Osteoblast (primary cell): ENCODE measurements around the gene YTHDF1. TPM values are rescaled to one million over a fixed set of nuclear protein-coding genes. Genes with fewer than 3 reads are reported as not detected.

Experiments used
- DNase-seq: peaks from one replicate; pipeline ENCODE4 v3.0.0; 2011; ENCODE audit warnings: low spot score, mixed read lengths; ENCODE audit not compliant: insufficient read length; ENCODE audit errors: missing footprints
- H2AFZ ChIP-seq: 2 replicates; pipeline ENCODE4 v1.6.0; 2011; ENCODE audit warnings: mild to moderate bottlenecking, low read length
- H3K27ac ChIP-seq: 2 replicates; pipeline ENCODE4 v1.5.1; 2011; ENCODE audit warnings: mild to moderate bottlenecking, low read depth, low read length, moderate library complexity
- H3K27me3 ChIP-seq: 2 replicates; pipeline ENCODE4 v1.6.0; 2012; ENCODE audit warnings: mild to moderate bottlenecking, control low read depth, inconsistent platforms, low read length, moderate library complexity; ENCODE audit not compliant: insufficient read depth
- H3K36me3 ChIP-seq: 2 replicates; pipeline ENCODE4 v1.5.1; 2011; ENCODE audit warnings: mild to moderate bottlenecking, low read length, control low read depth, moderate library complexity; ENCODE audit not compliant: insufficient read depth
- H3K4me1 ChIP-seq: 2 replicates; pipeline ENCODE4 v1.5.1; 2011; ENCODE audit warnings: mild to moderate bottlenecking, low read length, control low read depth, moderate library complexity; ENCODE audit not compliant: insufficient read depth
- H3K4me2 ChIP-seq: 2 replicates; pipeline ENCODE4 v1.6.0; 2011; ENCODE audit warnings: mild to moderate bottlenecking, low read length; ENCODE audit not compliant: insufficient read depth
- H3K4me3 ChIP-seq: fragments of 200-600 bp; sonication (generic); 3 replicates; pipeline ENCODE4 v1.5.1; 2012; ENCODE audit warnings: mild to moderate bottlenecking, low read length, inconsistent platforms; ENCODE audit not compliant: insufficient read depth
- H3K79me2 ChIP-seq: 2 replicates; pipeline ENCODE4 v1.6.0; 2012; ENCODE audit warnings: mild to moderate bottlenecking, low read length, control low read depth, inconsistent platforms; ENCODE audit not compliant: insufficient read depth
- H3K9me3 ChIP-seq: 2 replicates; pipeline ENCODE4 v1.5.1; 2011; ENCODE audit warnings: low read depth, low read length, control low read depth
- H4K20me1 ChIP-seq: 2 replicates; pipeline ENCODE4 v1.6.0; 2012; ENCODE audit warnings: mild to moderate bottlenecking, low read length, control low read depth; ENCODE audit not compliant: insufficient read depth
- total RNA-seq: library from RNA; depleted of rRNA; stranded (reverse); fragments of >200 nt; gene quantifications from 2 replicates; pipeline ENCODE4 v1.2.3, GENCODE V29; 2012
- TF ChIP-seq, protein P1 (sequence below): IDR thresholded peaks from 2 replicates; pipeline ENCODE4 v1.5.1; 2011; ENCODE audit warnings: mild to moderate bottlenecking, low read depth, low read length, moderate library complexity; ENCODE audit errors: extremely low read depth

The YTHDF1 gene
- total RNA-seq, 1 donor: 23.9 TPM

DNA sequence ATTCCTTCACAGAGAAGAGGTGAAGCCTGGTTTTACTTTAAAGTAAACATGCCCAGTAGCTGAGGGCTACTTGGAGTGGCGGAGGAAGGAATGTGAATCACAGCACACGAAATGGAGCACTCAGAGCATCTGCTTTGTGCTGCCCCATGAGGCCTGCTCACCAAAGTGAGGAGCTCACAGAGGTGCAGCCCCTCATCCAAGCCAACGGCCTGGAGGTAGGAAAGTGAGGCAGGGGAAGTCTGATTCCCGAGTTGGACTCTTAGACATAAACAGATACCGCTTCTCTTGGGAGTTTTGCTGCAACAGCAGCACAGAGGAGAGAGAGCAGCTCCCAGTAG, 3.6 kb downstream of the YTHDF1 start:
- Histone ChIP-seq H3K9me3 (no peaks in the 10 kb centered on the region), H3K27ac (peak overlapping the region; percentile 11), H3K36me3 (peaks cover 66% of the 10 kb centered on the region), H3K27me3 (no peaks in the 10 kb centered on the region), H2AFZ (no peak overlapping the region), H3K4me2 (no peak overlapping the region), H3K4me3 (no peak overlapping the region), H3K4me1 (peaks cover 21% of the 10 kb centered on the region), H4K20me1 (peaks cover 70% of the 10 kb centered on the region), H3K79me2 (peaks cover 82% of the 10 kb centered on the region)
- peak; percentile 92 for DNase-seq
- TF ChIP-seq, protein P1, sequence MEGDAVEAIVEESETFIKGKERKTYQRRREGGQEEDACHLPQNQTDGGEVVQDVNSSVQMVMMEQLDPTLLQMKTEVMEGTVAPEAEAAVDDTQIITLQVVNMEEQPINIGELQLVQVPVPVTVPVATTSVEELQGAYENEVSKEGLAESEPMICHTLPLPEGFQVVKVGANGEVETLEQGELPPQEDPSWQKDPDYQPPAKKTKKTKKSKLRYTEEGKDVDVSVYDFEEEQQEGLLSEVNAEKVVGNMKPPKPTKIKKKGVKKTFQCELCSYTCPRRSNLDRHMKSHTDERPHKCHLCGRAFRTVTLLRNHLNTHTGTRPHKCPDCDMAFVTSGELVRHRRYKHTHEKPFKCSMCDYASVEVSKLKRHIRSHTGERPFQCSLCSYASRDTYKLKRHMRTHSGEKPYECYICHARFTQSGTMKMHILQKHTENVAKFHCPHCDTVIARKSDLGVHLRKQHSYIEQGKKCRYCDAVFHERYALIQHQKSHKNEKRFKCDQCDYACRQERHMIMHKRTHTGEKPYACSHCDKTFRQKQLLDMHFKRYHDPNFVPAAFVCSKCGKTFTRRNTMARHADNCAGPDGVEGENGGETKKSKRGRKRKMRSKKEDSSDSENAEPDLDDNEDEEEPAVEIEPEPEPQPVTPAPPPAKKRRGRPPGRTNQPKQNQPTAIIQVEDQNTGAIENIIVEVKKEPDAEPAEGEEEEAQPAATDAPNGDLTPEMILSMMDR: peak; percentile 7

DNA sequence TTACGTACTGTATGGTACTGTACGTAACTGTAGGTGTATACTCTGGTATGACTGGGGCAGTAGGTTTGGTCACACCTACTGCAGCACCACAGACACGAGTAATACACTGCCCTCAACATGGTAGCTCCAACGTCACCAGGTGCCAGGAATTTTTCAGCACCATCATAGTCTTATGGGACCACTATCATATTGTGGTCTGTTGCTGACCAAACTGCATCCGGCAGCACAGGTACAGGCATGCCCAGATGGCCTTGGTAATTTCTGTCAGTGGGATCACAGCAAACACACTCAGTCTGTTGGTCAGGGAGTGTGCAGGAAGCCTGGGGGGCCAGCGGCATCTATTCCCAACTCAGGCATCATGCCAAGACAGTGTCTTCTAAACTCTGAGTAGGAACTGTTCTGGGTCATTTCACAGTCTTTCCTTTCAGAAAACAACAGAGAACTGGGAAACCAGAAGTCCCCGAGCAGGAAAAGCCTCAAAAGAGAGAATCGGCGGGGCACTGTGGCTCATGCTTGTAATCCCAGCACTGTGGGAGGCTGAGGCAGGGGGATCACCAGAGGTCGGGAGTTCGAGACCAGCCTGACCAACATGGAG, 5.8 kb downstream of the YTHDF1 start:
- DNase-seq: peak; percentile 79
- Histone ChIP-seq H2AFZ (no peak overlapping the region), H3K27ac (no peak overlapping the region), H3K27me3 (no peaks in the 10 kb centered on the region), H3K9me3 (no peaks in the 10 kb centered on the region), H4K20me1 (peaks cover 84% of the 10 kb centered on the region), H3K4me3 (no peak overlapping the region), H3K36me3 (peaks cover 73% of the 10 kb centered on the region), H3K4me1 (peaks cover 21% of the 10 kb centered on the region), H3K4me2 (no peak overlapping the region), H3K79me2 (peaks cover 95% of the 10 kb centered on the region)
- TF ChIP-seq, protein P1: no peak

DNA sequence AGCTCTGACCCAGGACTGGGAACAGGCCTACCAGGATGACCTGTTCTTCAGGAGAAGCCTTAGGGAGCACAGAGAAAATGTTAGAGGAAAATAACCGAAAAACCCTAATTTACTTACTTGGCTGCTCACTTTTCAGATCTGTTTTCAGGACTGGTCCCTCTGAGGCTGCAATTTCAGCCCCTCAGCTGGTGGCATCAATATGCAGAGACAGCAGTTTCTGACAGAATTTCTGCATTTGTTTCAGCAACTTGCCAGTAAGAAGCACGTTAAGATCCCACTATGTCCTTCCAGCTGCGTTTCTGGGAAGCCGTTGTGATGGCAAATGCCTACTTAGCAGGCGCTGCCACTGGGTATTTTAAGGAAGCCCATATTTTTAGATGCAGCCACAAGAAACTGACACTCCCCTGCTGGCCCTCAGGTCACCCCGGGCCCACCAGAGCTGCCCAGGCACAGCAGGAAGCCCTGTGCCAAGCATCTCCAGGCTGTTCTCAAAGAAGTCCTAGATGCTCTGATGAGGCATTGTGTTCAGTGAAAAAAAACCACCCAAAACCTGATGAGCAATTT, 7.5 kb downstream of the YTHDF1 start:
- Histone ChIP-seq H4K20me1 (peaks cover 85% of the 10 kb centered on the region), H3K4me2 (no peak overlapping the region), H3K4me3 (no peak overlapping the region), H3K27me3 (no peaks in the 10 kb centered on the region), H3K27ac (no peak overlapping the region), H3K79me2 (peaks cover 95% of the 10 kb centered on the region), H3K36me3 (peaks cover 72% of the 10 kb centered on the region), H3K9me3 (no peaks in the 10 kb centered on the region), H2AFZ (no peak overlapping the region), H3K4me1 (peaks cover 11% of the 10 kb centered on the region)
- TF ChIP-seq, protein P1: no peak
- DNase-seq: peak; percentile 48

DNA sequence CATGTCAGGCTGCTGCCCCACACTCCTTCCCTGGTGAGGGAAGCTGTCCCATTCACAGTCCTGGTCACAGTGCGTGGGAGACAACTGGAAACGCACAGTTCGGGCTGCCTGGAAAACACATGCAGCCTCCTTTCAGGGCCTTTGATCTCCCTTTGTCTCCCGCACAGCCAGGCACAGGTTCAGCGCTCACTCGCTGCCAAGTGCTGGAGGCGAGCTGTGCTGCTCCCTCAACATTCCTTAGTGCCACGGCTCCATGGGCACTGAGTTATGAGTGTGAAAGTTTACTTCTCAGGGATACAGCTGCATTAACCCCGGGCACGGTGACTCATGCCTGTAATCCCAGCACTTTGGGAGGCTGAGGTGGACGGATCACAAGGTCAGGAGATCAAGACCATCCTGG, 9.1 kb downstream of the YTHDF1 start:
- peaks cover 73% of the 10 kb centered on the region for H3K36me3 ChIP-seq
- peaks cover 4% of the 10 kb centered on the region for H3K4me1 ChIP-seq
- H2AFZ ChIP-seq: no peak overlapping the region
- H3K4me3 ChIP-seq: no peak overlapping the region
- TF ChIP-seq, protein P1: no peak
- H3K27ac ChIP-seq: no peak overlapping the region
- peaks cover 95% of the 10 kb centered on the region for H3K79me2 ChIP-seq
- peaks cover 85% of the 10 kb centered on the region for H4K20me1 ChIP-seq
- no peaks in the 10 kb centered on the region for H3K9me3 ChIP-seq
- H3K27me3 ChIP-seq: no peaks in the 10 kb centered on the region
- DNase-seq: peak; percentile 91
- H3K4me2 ChIP-seq: no peak overlapping the region
